Stimulated activated CD4-positive, alpha-beta T cell treated with anti-CD3 and anti-CD28 coated beads, Interleukin-12 subunit alpha, Interleukin-12 subunit beta, amount 100 ng/mL, for 48 hours (primary cell): Measurements from ENCODE around the gene TRAPPC2.
A peak's percentile ranks its signal among the peaks of the same experiment; 100 is the strongest.
"Not testable (repeated sequence)": the region's sequence is repeated elsewhere in the genome, so short reads cannot be mapped to it uniquely, and the experiment has no call there.

Source experiments
- DNase-seq, 3 donors: peaks; one replicate each; pipeline ENCODE4 v3.0.0-alpha.2; 2020; ENCODE audit warnings: low read depth in 2 of 3, low spot score in 1 of 3

Gene TRAPPC2

DNA sequence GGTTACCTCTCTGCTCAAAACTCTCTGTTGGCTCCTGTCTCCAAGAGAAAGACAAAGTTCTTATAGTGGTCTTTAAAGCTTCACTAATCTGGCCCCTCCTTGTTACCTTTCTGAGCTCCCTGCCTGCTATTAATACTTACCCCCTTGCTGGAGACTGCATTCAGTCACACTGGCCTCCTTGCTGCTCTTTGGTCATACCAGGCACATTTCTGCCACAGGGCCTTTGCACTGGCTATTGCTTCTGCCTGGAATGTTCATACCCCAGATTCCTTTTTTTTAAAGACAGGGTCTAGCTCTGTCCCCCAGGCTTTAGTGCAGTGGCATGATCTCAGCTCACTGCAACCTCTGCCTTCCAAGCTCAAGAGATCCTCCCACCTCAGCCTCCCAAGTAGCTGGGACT, 61.4 kb downstream of the TRAPPC2 start:
- no peak for DNase-seq

DNA sequence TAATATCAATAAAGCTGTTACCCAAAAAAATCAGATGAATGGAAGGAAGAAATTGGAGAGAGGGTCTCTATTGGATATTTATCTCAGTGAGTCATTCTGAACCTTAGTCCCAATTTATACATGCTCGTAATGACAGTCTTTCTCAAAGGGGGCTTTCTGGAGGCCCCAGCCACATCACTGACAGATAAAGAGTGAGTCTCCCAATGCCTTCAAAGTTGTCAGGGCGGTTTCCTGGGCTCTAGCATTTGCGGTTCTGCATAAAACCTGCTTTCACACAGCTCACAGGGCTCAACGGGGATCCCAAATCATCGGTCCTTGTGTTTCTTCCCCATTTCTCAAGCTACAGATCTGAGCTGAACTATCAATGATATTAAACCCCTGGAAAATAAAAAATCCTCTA, 64.2 kb downstream of the TRAPPC2 start:
- no peak for DNase-seq

DNA sequence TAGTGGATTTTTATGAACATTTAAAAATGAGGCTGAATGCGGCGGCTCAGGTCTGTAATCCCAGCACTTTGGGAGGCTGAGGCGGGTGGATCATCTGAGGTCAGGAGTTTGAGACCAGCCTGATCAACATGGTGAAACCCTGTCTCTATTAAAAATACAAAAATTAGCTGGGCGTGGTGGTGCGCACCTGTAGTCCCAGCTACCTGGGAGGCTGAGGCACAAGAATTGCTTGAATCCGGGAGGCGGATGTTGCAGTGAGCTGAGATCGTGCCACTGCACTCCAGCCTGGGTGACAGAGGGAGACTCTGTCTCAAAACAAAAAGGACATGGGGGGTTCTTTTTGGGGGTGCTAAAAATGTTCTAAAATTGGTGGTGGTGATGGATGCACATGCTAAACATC, 64.7 kb downstream of the TRAPPC2 start:
- not testable (repeated sequence) for DNase-seq

GRCh38 chrX:13669246-13669737, 65.1 kb downstream of the TRAPPC2 start:
- peak in 1 of 3 donors; percentile 43 for DNase-seq

DNA sequence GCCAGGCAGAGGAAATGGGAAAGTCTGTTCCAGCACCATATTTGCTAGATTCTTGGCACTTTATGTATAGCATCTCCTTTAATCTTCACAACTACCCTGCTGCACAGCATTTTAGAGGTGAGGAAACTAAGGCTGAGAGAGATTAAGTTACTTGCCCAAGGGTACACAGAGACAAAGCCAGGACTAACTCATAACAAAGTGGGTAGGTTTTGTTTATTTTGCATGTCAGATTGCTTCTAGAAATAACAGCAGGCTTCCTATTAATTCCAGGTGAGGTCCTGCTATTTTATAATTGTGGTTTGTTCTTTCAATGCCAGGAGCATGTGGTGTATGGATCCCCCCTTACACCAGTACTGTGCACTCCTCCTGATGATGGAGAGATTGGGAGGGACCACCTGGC, 66.5 kb downstream of the TRAPPC2 start:
- no peak for DNase-seq

- DNase-seq, result no peak
Measured at GRCh38 chrX:13666836-13667235, 67.6 kb downstream of the TRAPPC2 start.

GRCh38 chrX:13664020-13664419, 70.4 kb downstream of the TRAPPC2 start:
- no peak for DNase-seq

DNA sequence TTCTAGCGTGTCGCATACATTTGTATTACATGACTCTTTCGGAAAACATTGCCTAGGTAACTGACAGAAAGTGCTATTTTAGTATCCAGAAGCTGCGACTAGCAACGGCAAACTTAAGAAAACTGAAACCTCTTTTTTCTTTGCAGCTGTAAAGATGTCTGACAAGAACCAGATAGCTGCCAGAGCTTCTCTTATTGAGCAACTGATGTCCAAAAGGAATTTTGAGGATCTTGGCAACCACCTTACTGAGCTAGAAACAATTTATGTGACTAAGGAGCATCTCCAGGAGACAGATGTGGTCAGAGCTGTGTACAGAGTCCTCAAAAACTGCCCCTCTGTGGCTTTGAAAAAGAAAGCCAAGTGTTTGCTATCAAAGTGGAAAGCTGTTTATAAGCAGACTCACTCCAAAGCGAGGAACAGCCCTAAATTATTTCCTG, 72.0 kb downstream of the TRAPPC2 start:
- no peak for DNase-seq
